Activated CD4-positive, CD25-positive, alpha-beta regulatory T cell (primary cell): ENCODE data around the gene MYH11.
"Not testable (repeated sequence)": the region's sequence is repeated elsewhere in the genome, so short reads cannot be mapped to it uniquely, and the experiment has no call there.

Source experiments
- DNase-seq, 4 experiments: peaks; one replicate each; lab custom pipeline; 2025; lab: John Stamatoyannopoulos, UW

Gene MYH11

DNA sequence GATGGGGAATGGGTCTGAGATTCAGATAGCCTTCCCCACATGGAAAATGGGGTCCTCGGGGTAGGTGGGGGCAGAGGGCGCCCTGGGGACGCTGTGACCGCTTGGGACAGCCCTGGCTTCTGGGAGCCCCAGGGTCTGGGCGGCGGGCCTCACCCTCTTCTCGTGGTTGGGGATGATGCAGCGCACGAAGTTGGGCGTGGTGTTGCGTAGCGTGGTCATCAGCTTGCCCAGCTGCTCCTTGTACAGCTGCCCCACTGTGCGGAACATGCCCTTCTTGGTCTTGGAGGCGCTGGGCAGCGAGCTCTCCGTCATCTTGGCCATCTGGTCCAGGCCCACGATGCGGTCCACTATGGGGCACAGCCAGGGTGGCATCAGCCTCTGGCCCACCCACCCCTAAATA lies 106.8 kb downstream of the MYH11 start:
- no peak for DNase-seq

DNA sequence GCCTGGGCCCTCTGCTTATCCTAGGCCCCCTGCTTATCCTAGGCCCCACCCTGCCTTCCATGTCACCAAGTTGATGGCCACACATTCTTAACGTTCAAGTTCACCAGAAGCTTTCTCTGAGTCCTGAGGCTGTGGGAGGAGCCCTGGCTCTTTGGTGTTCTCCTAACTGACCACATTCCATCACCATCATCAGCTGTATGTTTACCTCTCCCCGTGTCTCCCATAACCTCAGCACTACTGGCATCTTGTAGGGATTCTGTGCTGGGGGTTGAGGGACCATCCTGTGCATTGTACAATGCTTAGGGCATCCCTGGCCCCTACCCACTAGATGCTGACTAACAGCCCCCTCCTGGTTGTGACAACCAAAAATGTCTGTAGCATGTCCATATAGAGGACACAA lies 107.5 kb downstream of the MYH11 start:
- no peak for DNase-seq

DNA sequence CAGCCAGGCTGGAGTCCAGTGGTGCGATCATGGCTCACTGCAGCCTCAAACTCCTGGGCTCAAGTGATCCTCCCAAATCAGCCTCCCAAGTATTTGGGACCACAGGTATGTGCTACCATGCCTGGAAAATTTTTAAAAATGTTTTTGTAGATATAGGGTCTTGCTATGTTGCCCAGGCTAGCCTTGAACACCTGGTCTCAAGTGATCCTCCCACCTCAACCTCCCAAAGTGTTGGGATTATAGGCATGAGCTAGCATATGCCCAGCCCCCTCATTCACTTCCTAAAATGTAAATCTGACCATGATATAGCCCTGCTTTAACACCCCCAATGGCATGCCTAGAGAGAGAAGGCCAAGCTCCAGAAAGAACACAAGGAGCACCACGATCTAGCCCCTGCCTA lies 108.2 kb downstream of the MYH11 start:
- DNase-seq = no peak

DNA sequence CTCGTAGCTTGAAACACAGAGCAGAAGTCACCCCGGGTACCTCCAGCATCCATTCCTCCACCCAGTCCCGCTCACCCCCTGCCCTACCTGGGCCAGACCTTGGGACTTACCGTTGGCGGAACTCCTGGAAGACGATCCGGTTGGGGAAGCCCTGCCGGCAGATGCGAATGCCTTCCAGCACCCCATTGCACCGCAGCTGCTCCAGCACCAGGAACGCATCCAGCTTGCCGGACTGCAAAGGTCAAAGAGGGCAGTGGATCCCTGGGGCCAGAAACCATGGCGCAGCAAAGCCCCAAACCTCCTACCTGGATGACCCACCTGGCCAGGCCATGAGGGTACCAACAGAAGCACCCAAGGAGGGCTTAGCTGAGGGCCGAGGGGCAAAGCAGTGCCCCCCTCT lies 108.9 kb downstream of the MYH11 start:
- no peak for DNase-seq

DNA sequence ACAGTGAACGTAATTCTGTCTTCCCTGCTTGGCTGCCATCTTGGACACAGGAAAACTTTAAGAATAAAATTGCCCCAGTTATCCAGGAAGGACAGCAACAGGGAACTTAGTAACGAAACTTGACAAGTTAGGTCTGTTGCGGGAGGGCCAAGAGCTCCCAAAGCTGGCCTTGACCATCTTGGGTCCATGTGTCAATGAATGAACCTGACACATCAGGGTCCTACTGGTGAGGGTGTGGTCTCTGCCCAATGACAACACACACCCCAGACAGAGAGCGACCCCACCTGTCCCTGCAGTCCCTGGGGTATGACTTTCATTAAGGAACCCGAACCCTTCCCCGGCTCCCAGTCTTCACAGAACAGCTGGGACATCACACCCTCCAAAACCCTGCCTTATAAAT lies 110.5 kb downstream of the MYH11 start:
- DNase-seq = no peak

- DNase-seq = no peak
Observed at GRCh38 chr16:15743657-15744056, 113.2 kb downstream of the MYH11 start.

- DNase-seq = no peak
Observed at GRCh38 chr16:15742716-15743115, 114.1 kb downstream of the MYH11 start.

GRCh38 chr16:15741207-15741871 lies 115.5 kb downstream of the MYH11 start:
- no peak for DNase-seq

- no peak for DNase-seq
Observed at GRCh38 chr16:15739950-15740349, 116.9 kb downstream of the MYH11 start.

- DNase-seq = no peak
Observed at GRCh38 chr16:15739464-15739863, 117.4 kb downstream of the MYH11 start.

DNA sequence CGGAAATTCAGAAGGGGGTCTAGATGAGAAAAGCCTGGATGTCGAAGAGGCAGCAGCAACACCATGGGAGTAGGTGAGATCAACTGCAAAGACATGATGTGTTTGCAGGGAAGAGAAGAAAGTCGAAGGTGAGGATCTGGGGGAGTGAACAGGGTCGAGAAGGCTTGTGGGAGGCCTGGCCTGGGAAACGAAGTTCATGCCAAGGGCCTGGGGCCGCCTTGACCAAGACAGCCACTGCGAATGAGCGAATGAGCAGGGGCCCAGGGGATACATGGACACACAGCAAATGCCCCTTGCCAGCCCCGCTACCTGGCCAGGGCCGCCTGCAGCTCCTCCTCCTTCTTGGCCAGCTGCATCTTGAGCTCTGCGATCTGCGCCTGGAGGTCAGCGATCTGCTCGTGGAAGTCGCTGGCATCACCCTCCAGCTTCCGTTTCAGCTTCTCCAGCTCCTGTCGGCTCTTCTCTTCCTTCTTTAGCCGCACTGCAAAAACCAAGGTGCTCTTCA lies 119.6 kb downstream of the MYH11 start:
- no peak for DNase-seq

- no peak for DNase-seq
Observed at GRCh38 chr16:15736529-15736928, 120.3 kb downstream of the MYH11 start.

DNA sequence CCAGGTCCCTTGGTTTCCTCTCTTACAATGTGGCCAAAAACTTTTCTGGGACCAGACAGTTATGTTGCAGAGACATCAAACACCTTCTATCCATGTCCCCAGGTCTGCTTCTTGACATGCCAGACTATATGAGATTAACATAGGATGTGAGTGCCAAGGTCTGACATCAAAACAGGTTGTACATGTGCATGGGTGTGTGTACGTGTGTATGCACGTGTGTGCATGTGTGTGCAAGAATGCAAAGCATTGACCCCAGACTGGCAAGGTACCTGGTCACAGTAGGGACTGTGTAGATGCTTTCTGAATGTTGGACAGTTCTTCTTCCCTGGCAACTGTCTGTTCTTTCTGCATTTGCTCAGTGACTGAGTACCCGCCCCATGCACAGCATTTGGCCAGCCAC lies 121.2 kb downstream of the MYH11 start:
- DNase-seq = no peak

DNA sequence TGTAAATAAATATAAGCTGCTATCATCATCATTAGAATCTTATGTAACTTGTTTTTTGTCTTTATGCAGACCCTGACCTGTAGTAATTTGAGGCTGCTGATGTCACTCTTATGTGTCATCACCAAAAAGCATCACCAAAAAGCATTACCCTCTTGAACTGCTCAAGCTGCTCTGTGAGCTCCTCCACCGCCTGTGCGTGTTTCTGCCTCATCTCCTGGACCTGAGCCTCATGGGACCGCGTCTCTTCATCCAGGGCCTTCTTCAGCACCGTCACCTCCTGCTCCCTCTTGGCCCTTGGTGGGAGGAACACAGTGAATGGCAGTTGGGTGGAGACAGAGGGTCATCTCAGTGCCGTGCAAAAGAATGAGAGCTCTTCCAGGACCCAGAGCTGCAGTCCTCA lies 124.4 kb downstream of the MYH11 start:
- DNase-seq = no peak

GRCh38 chr16:15729152-15729551 lies 127.7 kb downstream of the MYH11 start:
- no peak for DNase-seq

DNA sequence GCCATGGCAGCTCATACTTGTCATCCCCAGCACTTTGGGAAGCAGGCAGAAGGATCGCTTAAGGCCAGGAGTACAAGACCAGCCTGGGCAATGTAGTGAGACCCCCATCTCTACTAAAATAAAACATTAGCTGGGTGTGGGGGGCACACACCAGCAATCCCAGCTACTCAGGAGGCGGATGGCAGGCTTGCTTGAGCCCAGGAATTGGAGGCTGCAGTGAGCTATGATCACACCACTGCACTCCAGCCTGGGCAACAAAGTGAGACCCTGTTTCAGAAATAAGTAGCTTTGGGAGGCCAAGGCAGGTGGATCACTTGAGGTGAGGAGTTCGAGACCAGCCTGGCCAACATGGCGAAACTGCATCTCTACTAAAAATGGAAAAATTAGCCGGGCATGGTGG lies 129.1 kb downstream of the MYH11 start:
- not testable (repeated sequence) for DNase-seq

GRCh38 chr16:15726715-15727114 lies 130.1 kb downstream of the MYH11 start:
- no peak for DNase-seq

DNA sequence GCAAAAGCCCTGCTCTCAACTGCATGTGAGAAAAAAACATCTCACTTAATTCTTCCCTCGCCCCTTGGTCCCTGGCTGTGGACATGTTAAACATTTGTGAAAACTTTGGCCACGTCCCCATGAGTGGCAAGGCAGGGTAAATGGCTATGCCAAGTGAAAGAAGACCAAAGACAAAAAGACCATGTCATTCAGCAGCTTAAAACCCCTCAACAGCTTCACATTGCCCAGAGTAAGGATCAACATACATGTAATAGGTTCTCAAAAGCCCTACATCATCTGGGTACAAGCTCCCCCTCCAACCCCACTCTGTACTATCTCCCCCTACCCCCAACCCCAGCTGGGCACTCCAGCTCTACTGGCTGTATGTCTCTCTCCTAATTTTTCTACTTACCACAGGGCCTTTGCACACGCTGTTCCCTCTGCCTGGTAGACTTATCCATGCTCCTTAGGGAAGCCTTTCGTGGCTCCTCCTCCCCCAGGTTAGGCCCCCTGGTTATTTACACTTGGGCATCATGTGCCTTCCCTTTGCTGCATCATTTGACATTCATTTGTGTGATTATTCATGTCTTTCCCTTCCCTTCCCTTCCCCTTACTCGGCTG lies 131.1 kb downstream of the MYH11 start:
- DNase-seq = no peak

- DNase-seq = no peak
Observed at GRCh38 chr16:15723808-15724207, 133.0 kb downstream of the MYH11 start.

GRCh38 chr16:15721018-15721417 lies 135.8 kb downstream of the MYH11 start:
- DNase-seq = no peak

GRCh38 chr16:15716694-15717447 lies 140.0 kb downstream of the MYH11 start:
- DNase-seq = no peak

DNA sequence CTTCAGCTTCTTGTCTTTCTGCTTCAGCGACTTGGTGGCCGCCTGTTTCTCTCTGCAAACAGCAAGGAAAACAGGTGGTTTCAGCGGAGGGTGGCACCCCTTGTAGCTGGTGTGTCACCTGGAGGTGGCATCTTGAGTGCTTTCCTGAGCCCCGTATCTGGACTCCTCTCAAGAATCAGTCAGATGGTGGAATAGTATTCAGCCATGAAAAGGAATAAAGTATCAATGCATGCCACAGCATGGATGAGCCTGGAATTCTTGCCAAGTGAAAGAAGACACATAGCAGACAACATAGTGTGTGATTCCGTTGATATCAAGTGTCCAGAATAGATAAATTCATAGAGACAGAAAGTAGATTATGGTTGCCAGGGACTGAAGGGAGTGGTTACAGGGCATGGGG lies 141.6 kb downstream of the MYH11 start:
- no peak for DNase-seq
